ENCODE results near the gene WDR75. TPM values are rescaled to one million over a fixed set of nuclear protein-coding genes. Genes with fewer than 3 reads are reported as not detected.

WDR75 gene
- total RNA-seq, 2 experiments from 2014 or later, result 55.7 to 79.6 TPM

- no peaks in the 10 kb centered on the region for H3K36me3 ChIP-seq (ENCODE audit: insufficient read depth, low read length)
- H3K4me1 ChIP-seq (ENCODE audit: insufficient read depth, low read length, poor library complexity, severe bottlenecking), result no peaks in the 10 kb centered on the region
- no peaks in the 10 kb centered on the region; the same call in 1 of the 2 replicates for H3K9me2 ChIP-seq (ENCODE audit: insufficient read depth, low read length)
- H3K79me2 ChIP-seq (ENCODE audit: insufficient read depth, low read depth, low read length), result no peaks in the 10 kb centered on the region
- ChIA-PET POLR2A (interaction anchor here (0.7 kb wide), 1 partner anchor 97 kb away, joined by 3 read pairs; no protein-coding TSS in a partner anchor), CTCF (ENCODE audit: unreplicated experiment) (interaction anchor here (0.5 kb wide), 1 partner anchor 352 kb away, joined by 3 read pairs; no protein-coding TSS in a partner anchor)
- TF ChIP-seq, protein P1, sequence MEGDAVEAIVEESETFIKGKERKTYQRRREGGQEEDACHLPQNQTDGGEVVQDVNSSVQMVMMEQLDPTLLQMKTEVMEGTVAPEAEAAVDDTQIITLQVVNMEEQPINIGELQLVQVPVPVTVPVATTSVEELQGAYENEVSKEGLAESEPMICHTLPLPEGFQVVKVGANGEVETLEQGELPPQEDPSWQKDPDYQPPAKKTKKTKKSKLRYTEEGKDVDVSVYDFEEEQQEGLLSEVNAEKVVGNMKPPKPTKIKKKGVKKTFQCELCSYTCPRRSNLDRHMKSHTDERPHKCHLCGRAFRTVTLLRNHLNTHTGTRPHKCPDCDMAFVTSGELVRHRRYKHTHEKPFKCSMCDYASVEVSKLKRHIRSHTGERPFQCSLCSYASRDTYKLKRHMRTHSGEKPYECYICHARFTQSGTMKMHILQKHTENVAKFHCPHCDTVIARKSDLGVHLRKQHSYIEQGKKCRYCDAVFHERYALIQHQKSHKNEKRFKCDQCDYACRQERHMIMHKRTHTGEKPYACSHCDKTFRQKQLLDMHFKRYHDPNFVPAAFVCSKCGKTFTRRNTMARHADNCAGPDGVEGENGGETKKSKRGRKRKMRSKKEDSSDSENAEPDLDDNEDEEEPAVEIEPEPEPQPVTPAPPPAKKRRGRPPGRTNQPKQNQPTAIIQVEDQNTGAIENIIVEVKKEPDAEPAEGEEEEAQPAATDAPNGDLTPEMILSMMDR (conservative IDR thresholded peaks at IDR 0.05; ENCODE audit: low read length), result no peak
- TF ChIP-seq EZH2phosphoT487 (IDR thresholded peaks at IDR 0.05; ENCODE audit: borderline replicate concordance, low read depth, low read length), result no peak
- H3K4me2 ChIP-seq (ENCODE audit: low read length), result no peak overlapping the region
- no TSS peak for BruUV-seq (replicated peaks)
- DNase-seq (ENCODE audit: low spot score), result no peak
- H4K20me1 ChIP-seq (ENCODE audit: insufficient read depth, low read length), result no peaks in the 10 kb centered on the region
- no peak overlapping the region for H3K27ac ChIP-seq (ENCODE audit: low read depth, low read length, poor library complexity, severe bottlenecking)
- no peaks in the 10 kb centered on the region for H3K9me3 ChIP-seq (ENCODE audit: low read length)
- no peak overlapping the region for H3K4me3 ChIP-seq (ENCODE audit: low read depth, low read length, poor library complexity, severe bottlenecking)
- intact Hi-C loops (cut with micrococcal nuclease; ENCODE audit: unreplicated experiment), result no loop called here
- no peak overlapping the region for H2AFZ ChIP-seq (ENCODE audit: low read length)
Observed at GRCh38 chr2:189516546-189516945, 75.3 kb downstream of the WDR75 start.

DNA sequence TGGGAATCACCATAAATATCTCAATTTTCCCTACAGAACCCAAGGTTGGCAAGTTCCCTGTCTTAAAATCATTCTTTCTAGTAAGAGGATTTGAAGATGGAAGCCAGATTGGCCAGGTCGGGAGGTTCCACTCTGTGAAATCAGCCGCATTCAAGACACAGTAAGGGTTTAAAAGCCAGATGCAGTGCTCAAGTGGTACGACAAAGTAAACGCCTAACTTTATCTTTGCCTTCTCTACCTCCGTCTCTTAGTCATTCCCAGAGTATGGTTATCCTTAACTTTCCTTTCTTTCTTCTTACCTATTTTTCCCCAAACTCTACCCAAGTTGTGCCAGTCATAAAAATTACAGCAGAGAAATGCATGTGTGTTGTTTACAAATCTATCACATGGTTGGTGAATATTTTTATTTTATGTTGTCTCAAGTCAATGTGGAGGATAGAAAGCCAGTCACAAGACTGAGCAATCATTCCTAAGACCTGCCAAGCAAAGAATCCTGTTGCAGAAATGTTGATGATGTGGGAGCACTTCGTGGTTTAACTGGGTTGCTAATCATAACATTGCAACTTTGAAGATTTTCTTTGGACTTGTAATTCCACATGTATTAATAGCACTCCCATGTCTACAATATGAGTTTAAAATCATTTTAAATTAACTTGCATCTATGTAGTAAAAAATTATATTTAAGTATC is 76.7 kb downstream of the WDR75 start:
- H3K4me3 ChIP-seq (ENCODE audit: low read depth, low read length, poor library complexity, severe bottlenecking), result no peak overlapping the region
- ChIA-PET CTCF (ENCODE audit: unreplicated experiment) (no interaction called here), POLR2A (no interaction called here)
- no peaks in the 10 kb centered on the region; the same call in 1 of the 2 replicates for H3K9me2 ChIP-seq (ENCODE audit: insufficient read depth, low read length)
- H3K27ac ChIP-seq (ENCODE audit: low read depth, low read length, poor library complexity, severe bottlenecking), result no peak overlapping the region
- DNase-seq (ENCODE audit: low spot score), result no peak
- H3K79me2 ChIP-seq (ENCODE audit: insufficient read depth, low read depth, low read length), result no peaks in the 10 kb centered on the region
- no peak overlapping the region for H2AFZ ChIP-seq (ENCODE audit: low read length)
- H3K4me2 ChIP-seq (ENCODE audit: low read length), result no peak overlapping the region
- no peaks in the 10 kb centered on the region for H4K20me1 ChIP-seq (ENCODE audit: insufficient read depth, low read length)
- TF ChIP-seq, protein P1 (conservative IDR thresholded peaks at IDR 0.05; ENCODE audit: low read length), result no peak
- TF ChIP-seq EZH2phosphoT487 (IDR thresholded peaks at IDR 0.05; ENCODE audit: borderline replicate concordance, low read depth, low read length), result no peak
- no peaks in the 10 kb centered on the region for H3K36me3 ChIP-seq (ENCODE audit: insufficient read depth, low read length)
- intact Hi-C loops (cut with micrococcal nuclease; ENCODE audit: unreplicated experiment), result no loop called here
- BruUV-seq (replicated peaks), result no TSS peak
- H3K4me1 ChIP-seq (ENCODE audit: insufficient read depth, low read length, poor library complexity, severe bottlenecking), result no peaks in the 10 kb centered on the region
- H3K9me3 ChIP-seq (ENCODE audit: low read length), result no peaks in the 10 kb centered on the region

DNA sequence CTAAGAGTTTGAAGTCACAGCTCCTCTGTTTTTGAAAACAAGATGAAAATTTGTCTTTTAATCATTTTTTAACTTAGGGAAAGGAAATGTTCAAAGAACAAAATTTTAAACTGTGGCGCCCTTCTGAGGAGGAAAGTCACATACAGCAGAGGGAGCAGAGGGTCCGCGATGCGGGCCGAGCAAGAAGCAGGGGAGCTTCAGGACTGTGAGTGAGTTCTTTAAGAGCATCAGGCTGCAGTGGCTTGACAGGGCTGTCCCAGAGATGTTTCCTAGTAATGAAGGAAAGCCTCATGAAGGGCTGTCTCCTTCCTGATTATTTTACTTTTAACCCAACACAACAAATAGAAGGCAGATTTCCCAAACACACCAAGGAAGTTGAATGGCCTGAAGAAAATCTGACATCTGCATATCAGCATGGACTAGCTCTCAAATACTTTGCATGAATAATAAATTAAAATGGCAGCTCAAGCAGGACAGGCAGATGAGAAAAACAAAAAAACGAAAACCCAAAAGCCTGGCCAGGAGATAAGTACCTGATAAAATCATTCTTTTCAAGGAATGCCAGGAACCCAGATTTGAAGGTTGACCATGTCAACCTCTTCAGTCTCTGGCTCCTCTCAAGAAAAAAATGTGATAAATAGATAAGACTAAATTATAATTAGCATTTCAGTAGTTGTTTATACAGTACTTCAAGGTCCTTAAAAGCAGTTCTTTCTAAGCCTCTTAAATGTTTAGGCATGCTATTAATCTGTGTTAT is 78.5 kb downstream of the WDR75 start:
- Histone ChIP-seq H3K27ac (ENCODE audit: low read depth, low read length, poor library complexity, severe bottlenecking) (no peak overlapping the region), H3K9me2 (ENCODE audit: insufficient read depth, low read length) (no peaks in the 10 kb centered on the region; the same call in 1 of the 2 replicates), H3K36me3 (ENCODE audit: insufficient read depth, low read length) (no peaks in the 10 kb centered on the region), H3K9me3 (ENCODE audit: low read length) (no peaks in the 10 kb centered on the region), H3K4me1 (ENCODE audit: insufficient read depth, low read length, poor library complexity, severe bottlenecking) (no peaks in the 10 kb centered on the region), H3K4me3 (ENCODE audit: low read depth, low read length, poor library complexity, severe bottlenecking) (no peak overlapping the region), H3K4me2 (ENCODE audit: low read length) (no peak overlapping the region), H4K20me1 (ENCODE audit: insufficient read depth, low read length) (no peaks in the 10 kb centered on the region), H2AFZ (ENCODE audit: low read length) (no peak overlapping the region), H3K79me2 (ENCODE audit: insufficient read depth, low read depth, low read length) (no peaks in the 10 kb centered on the region)
- DNase-seq (ENCODE audit: low spot score), result no peak
- no peak for TF ChIP-seq EZH2phosphoT487 (IDR thresholded peaks at IDR 0.05; ENCODE audit: borderline replicate concordance, low read depth, low read length)
- TF ChIP-seq, protein P1 (conservative IDR thresholded peaks at IDR 0.05; ENCODE audit: low read length), result no peak
- intact Hi-C loops (cut with micrococcal nuclease; ENCODE audit: unreplicated experiment), result no loop called here
- ChIA-PET CTCF (ENCODE audit: unreplicated experiment) (no interaction called here), POLR2A (no interaction called here)
- no TSS peak for BruUV-seq (replicated peaks)

All from OCI-LY7 (cell line).